SU-DHL-6 (cell line): ENCODE measurements around the gene BMX.

Experiments used
- H2AFZ ChIP-seq: fragments of 200-600 bp; sonication (generic); 2 replicates; pipeline ENCODE4 v1.6.1; 2014; ENCODE audit warnings: low read depth, mild to moderate bottlenecking, moderate library complexity, mixed read lengths, antibody characterized with exemption, low read length; ENCODE audit not compliant: severe bottlenecking
- H3F3A ChIP-seq: fragments of 200-600 bp; shearing (Covaris generic); 2 replicates; pipeline ENCODE4 v1.6.0; 2016; ENCODE audit warnings: antibody characterized with exemption, mild to moderate bottlenecking; ENCODE audit not compliant: insufficient read depth
- H3K27ac ChIP-seq: fragments of 200-600 bp; sonication (generic); 2 replicates; pipeline ENCODE4 v1.5.1; 2016; ENCODE audit warnings: low read depth, mild to moderate bottlenecking, low read length, moderate library complexity, mixed read lengths
- H3K27me3 ChIP-seq: fragments of 200-600 bp; sonication (generic), shearing (Covaris generic); 2 replicates; pipeline ENCODE4 v1.6.0; 2014; ENCODE audit warnings: mild to moderate bottlenecking, low read length
- H3K36me3 ChIP-seq: fragments of 200-600 bp; sonication (generic); 2 replicates; pipeline ENCODE4 v1.6.1; 2014; ENCODE audit warnings: mild to moderate bottlenecking, low read length, mixed read lengths
- H3K4me2 ChIP-seq: fragments of 300-600, 200-600 bp; shearing (Covaris generic), sonication (generic); 2 replicates; pipeline ENCODE4 v1.6.0; 2014; ENCODE audit warnings: low read length, low read depth, mild to moderate bottlenecking; ENCODE audit not compliant: poor library complexity, severe bottlenecking
- H3K4me3 ChIP-seq: fragments of 200-600 bp; sonication (generic); 2 replicates; pipeline ENCODE4 v1.5.1; 2014; ENCODE audit warnings: antibody characterized with exemption, low read length, mild to moderate bottlenecking, mixed read lengths; ENCODE audit not compliant: insufficient read depth, poor library complexity, severe bottlenecking
- H3K79me2 ChIP-seq: fragments of 200-600 bp; sonication (generic); 2 replicates; pipeline ENCODE4 v1.6.1; 2014; ENCODE audit warnings: mild to moderate bottlenecking, low read length, moderate library complexity; ENCODE audit not compliant: insufficient read depth
- H3K9ac ChIP-seq: fragments of 200-600 bp; sonication (generic); 2 replicates; pipeline ENCODE4 v1.7.0; 2014; ENCODE audit warnings: mild to moderate bottlenecking, low read length
- H3K9me2 ChIP-seq: fragments of 200-600 bp; sonication (generic); replicated peaks from 2 replicates; pipeline ENCODE4 v1.6.1; 2014; ENCODE audit warnings: low read length; ENCODE audit not compliant: insufficient read depth
- H3K9me3 ChIP-seq: fragments of 200-600 bp; sonication (generic); 2 replicates; pipeline ENCODE4 v1.6.1; 2014; ENCODE audit warnings: low read length, mixed read lengths; ENCODE audit not compliant: insufficient read depth
- H4K20me1 ChIP-seq: fragments of 200-600 bp; sonication (generic); 2 replicates; pipeline ENCODE4 v1.6.1; 2014; ENCODE audit warnings: low read depth, mild to moderate bottlenecking, antibody characterized with exemption, low read length, moderate library complexity, mixed read lengths
- CTCF ChIP-seq: fragments of 200-600 bp; sonication (generic); IDR thresholded peaks from one replicate; pipeline ENCODE4 v1.5.1; 2017; ENCODE audit warnings: antibody characterized with exemption, mild to moderate bottlenecking, low read length, moderate library complexity; ENCODE audit not compliant: insufficient read depth, poor library complexity, severe bottlenecking
- EZH2phosphoT487 ChIP-seq: fragments of 200-600 bp; sonication (generic), shearing (Covaris generic); conservative IDR thresholded peaks from 2 replicates; pipeline ENCODE4 v1.6.1; 2018; ENCODE audit warnings: mild to moderate bottlenecking, antibody characterized with exemption, low read length, moderate library complexity, mixed read lengths

The BMX gene

GRCh38 chrX:15493118-15493962, 7.3 kb upstream of the BMX start, which contains the start of gene PIR:
PIR (minus strand) TSS chrX:15493333; CDS start chrX:15491257, 2,076 bp downstream.
- H3K79me2 ChIP-seq: no peaks in the 10 kb centered on the region
- no peaks in the 10 kb centered on the region for H3K36me3 ChIP-seq
- H4K20me1 ChIP-seq: no peaks in the 10 kb centered on the region
- H3K9me2 ChIP-seq: no peaks in the 10 kb centered on the region
- no peaks in the 10 kb centered on the region for H3K9me3 ChIP-seq
- TF ChIP-seq EZH2phosphoT487 (no peak), CTCF (peak; percentile 19)
- H2AFZ ChIP-seq: peak within 1 kb of the TSS; percentile 91
- H3K9ac ChIP-seq: peak within 1 kb of the TSS; percentile 55
- no peak within 1 kb of the TSS for H3K27ac ChIP-seq
- peak within 1 kb of the TSS; percentile 81 for H3K4me2 ChIP-seq
- H3F3A ChIP-seq: no peaks in the 10 kb centered on the region
- no peaks in the 10 kb centered on the region for H3K27me3 ChIP-seq
- peak within 1 kb of the TSS; percentile 59 for H3K4me3 ChIP-seq

GRCh38 chrX:15495801-15496200, 4.8 kb upstream of the BMX start:
- no peaks in the 10 kb centered on the region for H3K9me3 ChIP-seq
- H3K4me3 ChIP-seq: no peak overlapping the region
- no peak overlapping the region for H3K4me2 ChIP-seq
- no peaks in the 10 kb centered on the region for H3K36me3 ChIP-seq
- H3K9ac ChIP-seq: no peak overlapping the region
- H3K9me2 ChIP-seq: no peaks in the 10 kb centered on the region
- no peaks in the 10 kb centered on the region for H3K79me2 ChIP-seq
- no peaks in the 10 kb centered on the region for H4K20me1 ChIP-seq
- no peak overlapping the region for H2AFZ ChIP-seq
- no peaks in the 10 kb centered on the region for H3F3A ChIP-seq
- H3K27me3 ChIP-seq: no peaks in the 10 kb centered on the region
- TF ChIP-seq CTCF (no peak), EZH2phosphoT487 (no peak)
- no peak overlapping the region for H3K27ac ChIP-seq

GRCh38 chrX:15496824-15497223, 3.8 kb upstream of the BMX start:
- H3K27ac ChIP-seq: no peak overlapping the region
- H3F3A ChIP-seq: no peaks in the 10 kb centered on the region
- H3K4me2 ChIP-seq: no peak overlapping the region
- no peaks in the 10 kb centered on the region for H4K20me1 ChIP-seq
- no peak overlapping the region for H2AFZ ChIP-seq
- H3K36me3 ChIP-seq: no peaks in the 10 kb centered on the region
- H3K9ac ChIP-seq: no peak overlapping the region
- TF ChIP-seq EZH2phosphoT487 (no peak), CTCF (no peak)
- no peaks in the 10 kb centered on the region for H3K9me3 ChIP-seq
- no peak overlapping the region for H3K4me3 ChIP-seq
- no peaks in the 10 kb centered on the region for H3K79me2 ChIP-seq
- no peaks in the 10 kb centered on the region for H3K9me2 ChIP-seq
- no peaks in the 10 kb centered on the region for H3K27me3 ChIP-seq
